Heart left ventricle (tissue), 13 donors: Measurements from ENCODE around the gene RAP1GAP.

Source experiments
- POLR2A ChIP-seq, 2 donors: fragments of 450-650 bp; IDR thresholded peaks; one replicate each; pipeline ENCODE4 v1.6.1; 2017; ENCODE audit warnings: antibody characterized with exemption in 2 of 2, mild to moderate bottlenecking in 2 of 2, moderate library complexity in 2 of 2
- TF ChIP-seq, protein P1 (sequence below), 12 donors: fragments of 200-600 bp; sonication (generic) in 4 of 12; IDR thresholded peaks; one replicate each; pipeline versions ENCODE4 v1.5.0 to v1.8.0; 2018 to 2022; ENCODE audit warnings: antibody characterized with exemption in 12 of 12, mild to moderate bottlenecking in 5 of 12
- donor health status: ischemic (EF 13 %, LVEDD 7.1; RV severe dilation, severe dysfunction).
- donor health status: DM: no; HTN: yes; CAD: no.
- donor health status: DM: no; HTN: no; CAD: no.
- donor health status: ischemic (EF 25% LVEDD 6.9; RV normal size, moderate dysfunction).
- donor health status: ischemic (EF 25% LVEDD 5.7; RV mildly dilated, moderate dysfunction).
- donor health status: ischemic (EF 35%, LVEDD 5.7; RV mildly dilated, moderate dysfunction).
- donor health status: nonischemic (EF 11% LVEDD 7.7; RV severe dilation, severe dysfunction).
- donor health status: DM: yes; HTN: yes; CAD: no.
- donor health status: PGD.
- donor health status: ischemic (EF 29% LVEDD 5.4; RV normal size, mild dysfunction).
- donor health status: nonischemic (EF 23%, LVEDD 6.1; RV moderate dilation, normal function).

- no peak for TF ChIP-seq POLR2A (IDR thresholded peaks at IDR 0.05)
- TF ChIP-seq, protein P1, sequence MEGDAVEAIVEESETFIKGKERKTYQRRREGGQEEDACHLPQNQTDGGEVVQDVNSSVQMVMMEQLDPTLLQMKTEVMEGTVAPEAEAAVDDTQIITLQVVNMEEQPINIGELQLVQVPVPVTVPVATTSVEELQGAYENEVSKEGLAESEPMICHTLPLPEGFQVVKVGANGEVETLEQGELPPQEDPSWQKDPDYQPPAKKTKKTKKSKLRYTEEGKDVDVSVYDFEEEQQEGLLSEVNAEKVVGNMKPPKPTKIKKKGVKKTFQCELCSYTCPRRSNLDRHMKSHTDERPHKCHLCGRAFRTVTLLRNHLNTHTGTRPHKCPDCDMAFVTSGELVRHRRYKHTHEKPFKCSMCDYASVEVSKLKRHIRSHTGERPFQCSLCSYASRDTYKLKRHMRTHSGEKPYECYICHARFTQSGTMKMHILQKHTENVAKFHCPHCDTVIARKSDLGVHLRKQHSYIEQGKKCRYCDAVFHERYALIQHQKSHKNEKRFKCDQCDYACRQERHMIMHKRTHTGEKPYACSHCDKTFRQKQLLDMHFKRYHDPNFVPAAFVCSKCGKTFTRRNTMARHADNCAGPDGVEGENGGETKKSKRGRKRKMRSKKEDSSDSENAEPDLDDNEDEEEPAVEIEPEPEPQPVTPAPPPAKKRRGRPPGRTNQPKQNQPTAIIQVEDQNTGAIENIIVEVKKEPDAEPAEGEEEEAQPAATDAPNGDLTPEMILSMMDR (IDR thresholded peaks at IDR 0.05) = no peak
Measured at GRCh38 chr1:21568809-21569385, 100.3 kb downstream of the RAP1GAP start.
